Smooth muscle cell (in vitro differentiated cells): ENCODE measurements around the gene NGF. TPM values are rescaled to one million over a fixed set of nuclear protein-coding genes. Genes with fewer than 3 reads are reported as not detected.

Experiments
- DNase-seq: peaks from one replicate; lab custom pipeline; 2025; ENCODE audit not compliant: unreplicated experiment; lab: John Stamatoyannopoulos, UW
- H2AFZ ChIP-seq: fragments of 200-600 bp; sonication (generic); 2 replicates; pipeline ENCODE4 v1.6.0; 2016; ENCODE audit warnings: antibody characterized with exemption, low read depth, mild to moderate bottlenecking
- H3F3A ChIP-seq: fragments of 200-600 bp; sonication (generic); 2 replicates; pipeline ENCODE4 v1.6.0; 2017; ENCODE audit warnings: antibody characterized with exemption, low read depth
- H3K27ac ChIP-seq: fragments of 200-600 bp; sonication (generic); 2 replicates; pipeline ENCODE4 v1.5.1; 2016; ENCODE audit warnings: low read depth, mild to moderate bottlenecking
- H3K27me3 ChIP-seq: fragments of 200-600 bp; sonication (generic); 2 replicates; pipeline ENCODE4 v1.6.1; 2016; ENCODE audit warnings: low read depth, mild to moderate bottlenecking
- H3K36me3 ChIP-seq: fragments of 200-600 bp; sonication (generic); 2 replicates; pipeline ENCODE4 v1.5.1; 2016; ENCODE audit warnings: low read depth
- H3K4me1 ChIP-seq: fragments of 200-600 bp; sonication (generic); 2 replicates; pipeline ENCODE4 v1.5.1; 2016; ENCODE audit warnings: low read depth
- H3K4me2 ChIP-seq: fragments of 200-600 bp; sonication (generic); 2 replicates; pipeline ENCODE4 v1.6.0; 2016; ENCODE audit warnings: mild to moderate bottlenecking
- H3K4me3 ChIP-seq: fragments of 200-600 bp; sonication (generic); 2 replicates; pipeline ENCODE4 v1.5.1; 2016; ENCODE audit warnings: mild to moderate bottlenecking
- H3K79me2 ChIP-seq: fragments of 200-600 bp; sonication (generic); 2 replicates; pipeline ENCODE4 v1.6.0; 2016; ENCODE audit warnings: low read depth, mild to moderate bottlenecking
- H3K9ac ChIP-seq: fragments of 200-600 bp; sonication (generic); 2 replicates; pipeline ENCODE4 v1.6.0; 2016; ENCODE audit warnings: low read depth
- H3K9me3 ChIP-seq: fragments of 200-600 bp; sonication (generic); replicated peaks from 2 replicates; pipeline ENCODE4 v1.5.1; 2016; ENCODE audit warnings: low read depth
- H4K20me1 ChIP-seq: fragments of 200-600 bp; sonication (generic); 2 replicates; pipeline ENCODE4 v1.6.0; 2016; ENCODE audit warnings: low read depth
- WGBS: methylation state at CpG from one replicate; pipeline ENCODE4 v1.1.7; 2016; ENCODE audit warnings: low lambda C conversion rate; 5-methylcytosine and 5-hydroxymethylcytosine counted together
- polyA plus RNA-seq: library from polyadenylated mRNA; unstranded; fragments of >200 nt; fragmentation: Nextera tagmentation; extraction: Ambion mirVana; gene quantifications from 2 replicates; pipeline ENCODE4 v1.2.1, GENCODE V29; 2016
- total RNA-seq: library from RNA; depleted of rRNA; stranded (reverse); fragments of >200 nt; gene quantifications from 2 replicates; pipeline ENCODE4 v1.2.3, GENCODE V29; 2014
- TF ChIP-seq, protein P1 (sequence below): fragments of 200-600 bp; sonication (generic); IDR thresholded peaks from 2 replicates; pipeline ENCODE4 v1.5.1; 2017; ENCODE audit warnings: borderline replicate concordance, mild to moderate bottlenecking, antibody characterized with exemption; ENCODE audit not compliant: insufficient read depth, poor library complexity, severe bottlenecking

The NGF gene
- total and polyA plus RNA-seq, 2 experiments from 2014 or later, result 0.18 to 1.8 TPM

DNA sequence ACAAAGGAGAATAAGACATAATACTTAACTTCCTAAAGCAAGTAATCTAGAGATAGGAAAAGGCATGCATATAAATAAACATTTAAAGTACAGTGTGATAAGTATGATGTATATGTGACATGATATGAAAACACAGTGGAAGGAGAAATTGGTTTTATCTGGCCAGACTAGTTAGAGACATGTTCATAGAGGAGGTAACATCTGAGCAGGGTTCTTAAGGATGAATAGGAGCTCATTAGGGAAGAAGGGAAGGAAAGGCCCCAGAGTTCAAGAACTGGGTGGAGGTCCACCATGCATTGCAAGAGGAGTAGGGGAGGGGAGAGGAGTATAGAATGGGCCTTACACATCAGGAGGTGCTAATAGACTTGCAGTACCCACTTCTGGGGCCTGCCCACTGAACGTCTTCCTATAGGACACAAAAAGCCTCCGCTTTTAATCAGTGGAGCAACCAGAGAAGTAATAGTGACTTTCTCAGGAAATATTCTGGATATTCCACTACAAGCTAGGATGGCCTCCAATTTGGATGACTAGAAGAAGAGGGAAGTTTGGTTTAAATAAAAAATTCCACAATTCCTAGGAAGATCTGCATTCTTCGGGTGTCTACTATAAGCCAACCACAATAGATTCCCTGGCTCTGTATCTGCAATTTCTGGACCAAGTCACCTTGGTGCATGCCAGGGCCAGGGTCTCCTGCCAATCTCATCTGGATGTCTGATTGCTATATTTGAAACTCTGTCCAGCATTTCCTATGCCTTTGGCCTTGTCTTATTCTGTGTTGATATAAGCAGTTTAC, 41.9 kb downstream of the NGF start:
- TF ChIP-seq, protein P1, sequence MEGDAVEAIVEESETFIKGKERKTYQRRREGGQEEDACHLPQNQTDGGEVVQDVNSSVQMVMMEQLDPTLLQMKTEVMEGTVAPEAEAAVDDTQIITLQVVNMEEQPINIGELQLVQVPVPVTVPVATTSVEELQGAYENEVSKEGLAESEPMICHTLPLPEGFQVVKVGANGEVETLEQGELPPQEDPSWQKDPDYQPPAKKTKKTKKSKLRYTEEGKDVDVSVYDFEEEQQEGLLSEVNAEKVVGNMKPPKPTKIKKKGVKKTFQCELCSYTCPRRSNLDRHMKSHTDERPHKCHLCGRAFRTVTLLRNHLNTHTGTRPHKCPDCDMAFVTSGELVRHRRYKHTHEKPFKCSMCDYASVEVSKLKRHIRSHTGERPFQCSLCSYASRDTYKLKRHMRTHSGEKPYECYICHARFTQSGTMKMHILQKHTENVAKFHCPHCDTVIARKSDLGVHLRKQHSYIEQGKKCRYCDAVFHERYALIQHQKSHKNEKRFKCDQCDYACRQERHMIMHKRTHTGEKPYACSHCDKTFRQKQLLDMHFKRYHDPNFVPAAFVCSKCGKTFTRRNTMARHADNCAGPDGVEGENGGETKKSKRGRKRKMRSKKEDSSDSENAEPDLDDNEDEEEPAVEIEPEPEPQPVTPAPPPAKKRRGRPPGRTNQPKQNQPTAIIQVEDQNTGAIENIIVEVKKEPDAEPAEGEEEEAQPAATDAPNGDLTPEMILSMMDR, result no peak
- no peak for DNase-seq
- H3K36me3 ChIP-seq, result no peaks in the 10 kb centered on the region
- no peak overlapping the region for H3K9ac ChIP-seq
- no peak overlapping the region for H3K27ac ChIP-seq
- no peaks in the 10 kb centered on the region for H3K27me3 ChIP-seq
- no peaks in the 10 kb centered on the region for H4K20me1 ChIP-seq
- peaks cover 4% of the 10 kb centered on the region for H3F3A ChIP-seq
- H3K4me2 ChIP-seq, result no peak overlapping the region
- peaks cover 16% of the 10 kb centered on the region for H3K4me1 ChIP-seq
- H2AFZ ChIP-seq, result no peak overlapping the region
- H3K4me3 ChIP-seq, result no peak overlapping the region
- H3K79me2 ChIP-seq, result no peaks in the 10 kb centered on the region
- WGBS, result 95% methylated on average over 3 of the region's 3 CpGs
- H3K9me3 ChIP-seq, result no peaks in the 10 kb centered on the region

DNA sequence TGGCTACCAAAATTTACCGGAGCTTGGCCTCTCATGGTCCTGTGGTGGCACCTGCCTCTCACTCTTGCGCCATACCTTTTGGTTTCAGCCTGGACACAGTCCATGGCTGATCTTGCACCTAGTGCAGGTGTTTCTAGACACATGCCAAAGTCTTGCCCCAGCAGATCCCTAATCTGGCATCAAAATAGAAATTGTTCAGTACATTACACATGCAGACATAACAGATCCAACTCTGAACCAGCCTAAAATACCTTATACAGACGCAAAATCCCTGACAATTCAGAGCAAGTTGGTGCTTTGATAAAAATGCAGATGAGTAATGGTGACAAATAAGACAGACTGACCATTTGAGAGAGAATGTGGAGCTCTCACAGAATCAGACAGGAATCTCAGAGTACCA, 44.1 kb downstream of the NGF start:
- Histone ChIP-seq H3K4me2 (no peak overlapping the region), H3K36me3 (no peaks in the 10 kb centered on the region), H3K27ac (no peak overlapping the region), H3K9ac (no peak overlapping the region), H3K4me1 (peaks cover 3% of the 10 kb centered on the region), H3K27me3 (no peaks in the 10 kb centered on the region), H3K79me2 (no peaks in the 10 kb centered on the region), H4K20me1 (no peaks in the 10 kb centered on the region), H2AFZ (no peak overlapping the region), H3K9me3 (no peaks in the 10 kb centered on the region), H3F3A (no peaks in the 10 kb centered on the region), H3K4me3 (no peak overlapping the region)
- no peak for DNase-seq
- 89% methylated on average over 3 of the region's 3 CpGs for WGBS
- TF ChIP-seq, protein P1, result no peak

DNA sequence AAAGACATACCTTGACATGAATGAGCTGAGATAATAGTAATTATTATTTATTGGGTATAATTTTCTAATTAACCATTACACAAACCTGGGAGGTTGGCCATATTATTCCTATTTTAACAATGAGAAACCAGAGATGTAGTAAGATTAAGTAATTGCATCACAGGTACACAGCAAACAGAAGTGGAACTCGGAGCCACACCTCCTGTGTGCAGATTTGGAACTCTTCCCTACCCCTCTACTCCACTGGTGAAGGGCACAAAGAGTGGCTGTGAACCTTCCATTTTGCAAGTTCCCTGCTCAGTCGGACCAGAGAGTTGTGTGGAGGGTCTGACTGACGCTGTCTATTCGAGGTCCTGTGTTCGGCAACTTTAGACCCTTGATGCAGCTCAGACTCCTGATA, 45.0 kb downstream of the NGF start:
- no peak overlapping the region for H2AFZ ChIP-seq
- H3F3A ChIP-seq, result no peaks in the 10 kb centered on the region
- no peak overlapping the region for H3K27ac ChIP-seq
- no peak overlapping the region for H3K4me2 ChIP-seq
- no peak for DNase-seq
- TF ChIP-seq, protein P1, result no peak
- H3K79me2 ChIP-seq, result no peaks in the 10 kb centered on the region
- 97% methylated on average over 5 of the region's 5 CpGs for WGBS
- no peaks in the 10 kb centered on the region for H3K27me3 ChIP-seq
- H3K4me1 ChIP-seq, result peaks cover 10% of the 10 kb centered on the region
- H3K9ac ChIP-seq, result no peak overlapping the region
- no peaks in the 10 kb centered on the region for H3K36me3 ChIP-seq
- no peaks in the 10 kb centered on the region for H4K20me1 ChIP-seq
- H3K4me3 ChIP-seq, result no peak overlapping the region
- no peaks in the 10 kb centered on the region for H3K9me3 ChIP-seq

DNA sequence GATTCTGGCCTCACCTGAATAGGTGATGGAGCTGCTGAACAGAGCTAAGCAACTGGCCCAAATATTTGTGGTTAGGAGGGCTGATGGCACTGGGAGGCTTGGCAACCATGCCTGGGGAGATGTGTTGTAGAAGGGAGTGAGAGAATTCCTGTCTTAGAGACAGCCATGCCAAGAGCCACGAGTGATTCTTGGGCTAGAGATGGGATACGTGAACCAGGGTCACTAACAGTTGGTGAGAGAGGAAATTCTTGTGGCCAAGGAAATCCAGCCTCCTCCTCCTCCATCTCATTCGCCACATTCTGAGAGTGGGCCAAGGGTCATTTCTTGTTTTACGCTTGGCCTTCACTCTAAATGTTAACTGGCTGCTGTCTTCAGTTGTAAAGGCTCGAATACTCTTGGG, 46.3 kb downstream of the NGF start:
- Histone ChIP-seq H3F3A (no peaks in the 10 kb centered on the region), H3K27me3 (no peaks in the 10 kb centered on the region), H3K4me3 (no peak overlapping the region), H3K9me3 (no peaks in the 10 kb centered on the region), H3K27ac (no peak overlapping the region), H2AFZ (no peak overlapping the region), H3K9ac (no peak overlapping the region), H3K4me1 (peaks cover 10% of the 10 kb centered on the region), H3K4me2 (no peak overlapping the region), H4K20me1 (no peaks in the 10 kb centered on the region), H3K79me2 (no peaks in the 10 kb centered on the region), H3K36me3 (no peaks in the 10 kb centered on the region)
- TF ChIP-seq, protein P1, result no peak
- DNase-seq, result no peak
- WGBS, result 91% methylated on average over 5 of the region's 5 CpGs
